Activated CD4-positive, alpha-beta T cell treated with anti-CD3 and anti-CD28 coated beads, Interleukin-2, amount 50 U/mL, for 16 hours (primary cell): Measurements from ENCODE around the gene DCP2.

Experiments
- DNase-seq: peaks from one replicate; pipeline ENCODE4 v3.0.0-alpha.2; 2020

Gene DCP2

GRCh38 chr5:112968411-112969106 is 8.0 kb upstream of the DCP2 start:
- no peak for DNase-seq

- no peak for DNase-seq
Observed at GRCh38 chr5:112971276-112971675, 5.3 kb upstream of the DCP2 start.

GRCh38 chr5:112973036-112973435 is 3.6 kb upstream of the DCP2 start:
- no peak for DNase-seq

GRCh38 chr5:112973904-112974303 is 2.7 kb upstream of the DCP2 start:
- DNase-seq, result no peak

- no peak for DNase-seq
Observed at GRCh38 chr5:112974901-112975300, 1.7 kb upstream of the DCP2 start.

- DNase-seq, result peak; percentile 37
Observed at GRCh38 chr5:112975721-112976431, 722 bp upstream of the DCP2 start.

GRCh38 chr5:112977440-112977861 is 853 bp downstream of the DCP2 start:
- no peak for DNase-seq

GRCh38 chr5:112978836-112979235 is 2.2 kb downstream of the DCP2 start:
- DNase-seq, result no peak

GRCh38 chr5:112979723-112980122 is 3.1 kb downstream of the DCP2 start:
- DNase-seq, result no peak

- no peak for DNase-seq
Observed at GRCh38 chr5:112983363-112983762, 6.8 kb downstream of the DCP2 start.

GRCh38 chr5:112986224-112986623 is 9.6 kb downstream of the DCP2 start:
- DNase-seq, result no peak

- DNase-seq, result peak; percentile 72
Observed at GRCh38 chr5:112995764-112996618, 19.4 kb downstream of the DCP2 start.

GRCh38 chr5:112996830-112997374 is 20.3 kb downstream of the DCP2 start:
- DNase-seq, result no peak

GRCh38 chr5:112998296-112998695 is 21.7 kb downstream of the DCP2 start:
- DNase-seq, result no peak

GRCh38 chr5:113000466-113000865 is 23.9 kb downstream of the DCP2 start:
- no peak for DNase-seq

- DNase-seq, result no peak
Observed at GRCh38 chr5:113002423-113002822, 25.8 kb downstream of the DCP2 start.

GRCh38 chr5:113003763-113004162 is 27.2 kb downstream of the DCP2 start:
- no peak for DNase-seq

GRCh38 chr5:113005454-113005853 is 28.9 kb downstream of the DCP2 start:
- DNase-seq, result no peak

GRCh38 chr5:113017881-113018635 is 41.5 kb downstream of the DCP2 start:
- DNase-seq, result peak; percentile 26

GRCh38 chr5:113020461-113021273 is 44.1 kb downstream of the DCP2 start:
- DNase-seq, result peak; percentile 67

GRCh38 chr5:113022661-113023060 is 46.1 kb downstream of the DCP2 start:
- peak; percentile 84 for DNase-seq
